GM18505 (cell line): ENCODE data around the gene ACTL10.

ENCODE experiments used
- ATAC-seq: cut with Tn5 transposase; IDR thresholded peaks from one replicate; pipeline ENCODE4 v1.9.1; 2021; ENCODE audit not compliant: unreplicated experiment
- POLR2A ChIP-seq: IDR thresholded peaks from 4 replicates; pipeline ENCODE4 v1.6.1; 2011; ENCODE audit warnings: borderline replicate concordance; ENCODE audit not compliant: insufficient read depth, insufficient read length; ENCODE audit errors: extremely low read depth

Gene ACTL10

DNA sequence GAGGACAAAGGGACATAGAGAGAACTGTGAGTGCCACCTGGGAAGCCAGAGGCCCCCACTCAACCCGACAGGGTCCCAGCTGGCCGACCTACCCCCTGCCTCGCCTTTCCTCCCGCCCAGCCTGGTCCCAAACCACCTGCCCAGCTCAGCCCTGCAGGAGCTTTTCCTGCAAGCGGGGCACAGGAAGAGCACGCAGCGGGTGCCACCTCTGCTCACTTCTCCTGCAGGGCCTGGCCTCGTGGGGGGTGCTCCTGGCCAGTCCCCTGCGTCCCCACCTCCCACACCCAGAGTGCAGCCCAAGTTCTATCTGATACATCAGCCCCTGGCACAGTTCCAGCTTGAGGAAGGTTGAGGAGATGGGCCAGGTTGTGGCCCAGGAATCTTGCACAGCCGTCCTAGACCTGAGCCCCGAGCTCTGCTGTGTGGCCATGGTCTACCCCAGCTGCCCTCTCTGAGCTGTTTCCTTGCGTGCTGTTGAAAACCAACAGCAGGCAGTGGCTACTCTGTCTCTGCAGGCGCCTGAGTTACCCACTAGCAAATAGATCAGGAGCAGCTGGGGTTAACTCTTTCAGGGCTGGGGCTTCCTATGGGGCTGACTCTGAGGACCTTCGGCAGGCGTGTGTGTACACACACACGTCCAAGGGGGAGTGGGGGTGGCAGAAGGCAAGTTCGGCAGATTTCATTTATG, 5.8 kb downstream of the ACTL10 start:
- no peak for TF ChIP-seq POLR2A
- no peak for ATAC-seq

DNA sequence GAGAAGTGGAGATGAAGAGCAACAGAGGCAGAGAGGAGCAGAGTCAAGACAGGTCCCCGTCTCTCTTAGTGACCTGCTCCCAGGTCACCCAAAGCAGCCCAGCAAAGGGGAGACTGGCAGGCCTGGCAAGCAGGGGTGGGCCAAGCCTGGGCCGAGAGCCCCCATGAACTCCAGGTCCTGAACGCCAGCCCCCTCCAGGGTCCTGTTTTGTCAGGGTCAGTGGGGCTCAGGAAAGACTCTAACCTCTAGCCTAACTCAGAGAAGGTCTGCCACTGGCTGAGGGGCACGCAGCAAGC, 6.3 kb downstream of the ACTL10 start:
- no peak for TF ChIP-seq POLR2A
- no peak for ATAC-seq

DNA sequence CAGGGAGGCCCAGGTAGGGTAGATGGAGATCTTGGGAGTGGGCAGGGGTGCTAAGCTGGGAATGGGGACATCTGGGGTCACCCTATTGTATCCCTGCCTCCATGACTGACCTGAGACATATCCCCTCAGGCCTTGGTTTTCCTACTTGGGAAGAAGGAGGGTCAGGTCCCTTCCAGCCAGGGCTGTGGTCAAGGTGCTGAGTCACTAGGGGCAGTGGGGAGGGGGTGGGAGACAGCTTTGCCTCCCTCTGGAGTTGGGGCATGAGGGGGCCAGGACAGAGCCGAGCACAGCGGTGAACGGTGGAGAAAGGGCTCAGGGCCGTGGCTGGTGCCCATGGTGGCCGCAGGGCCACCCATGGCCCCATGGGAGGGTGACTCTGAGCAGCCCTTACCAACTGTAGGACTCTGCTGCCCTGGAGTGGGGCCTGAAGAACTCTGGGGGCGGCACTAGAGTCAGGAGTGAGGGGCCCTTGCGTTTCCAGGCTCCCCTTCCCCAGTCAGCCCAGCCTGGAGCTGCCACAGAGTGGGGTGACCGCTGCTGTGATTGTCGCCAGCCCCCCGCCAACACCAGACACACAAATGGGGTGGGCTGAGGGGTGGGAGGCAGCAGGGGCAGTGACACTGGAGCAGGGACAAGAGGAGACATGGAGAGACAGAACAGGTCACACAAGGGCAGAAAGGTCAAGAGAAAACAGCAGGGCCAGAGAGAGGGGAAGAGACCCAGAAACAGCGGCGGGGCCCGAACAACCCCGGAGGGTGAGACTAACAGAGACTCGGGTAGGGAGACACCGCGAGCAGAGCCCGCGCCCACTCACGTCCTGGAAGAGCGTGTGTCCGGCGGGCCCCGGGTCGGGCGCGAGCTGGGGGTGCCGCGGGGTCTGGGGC, 6.9 kb downstream of the ACTL10 start:
- no peak for TF ChIP-seq POLR2A
- no peak for ATAC-seq

DNA sequence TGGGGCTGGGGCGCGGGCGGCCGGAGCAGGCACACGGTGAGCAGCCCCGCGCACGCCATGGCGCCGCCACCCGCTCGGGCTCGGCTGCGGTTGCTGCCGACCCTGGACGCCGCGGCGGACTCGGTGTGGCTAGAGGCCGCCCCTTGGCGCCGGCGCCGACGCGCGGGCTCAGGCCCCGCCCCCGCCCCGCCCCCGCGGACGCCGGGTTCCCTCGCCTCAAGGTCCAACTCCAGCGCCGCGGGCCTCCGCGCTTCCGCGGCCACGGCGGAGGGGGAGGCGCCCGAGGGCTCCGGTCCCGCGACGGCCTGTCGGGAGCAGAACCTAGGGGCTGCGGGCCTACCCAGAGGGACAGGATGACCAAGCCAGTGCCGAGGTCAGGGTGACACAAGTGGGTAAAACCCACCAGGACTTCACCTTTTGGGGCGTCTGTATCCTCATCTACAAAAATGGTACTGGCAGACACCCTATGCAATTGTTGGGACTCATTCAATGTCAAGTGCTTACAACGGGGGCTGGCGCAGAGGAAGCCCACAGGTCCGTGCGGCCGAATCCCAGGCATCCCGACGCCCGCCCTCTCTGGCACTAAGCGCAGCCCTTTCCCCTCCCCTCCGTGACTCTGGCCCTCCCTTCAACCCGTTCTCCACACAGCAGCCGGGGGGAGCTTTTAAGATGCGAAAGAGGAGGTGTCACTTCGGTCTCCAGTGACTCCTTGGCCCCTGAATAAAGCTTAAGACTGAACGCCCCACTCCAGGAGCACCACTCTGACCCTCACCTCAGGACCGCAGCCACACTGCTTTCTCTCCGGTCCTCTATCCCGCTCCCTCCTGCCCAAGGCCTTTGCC, 7.8 kb downstream of the ACTL10 start, which contains the start of gene NECAB3:
Gene NECAB3, minus strand, starts transcription at position 135 of the 842 bp plus-strand sequence. Its CDS starts 76 bp downstream, at position 59.
- ATAC-seq = peak; percentile 65
- TF ChIP-seq POLR2A = peak; percentile 60

DNA sequence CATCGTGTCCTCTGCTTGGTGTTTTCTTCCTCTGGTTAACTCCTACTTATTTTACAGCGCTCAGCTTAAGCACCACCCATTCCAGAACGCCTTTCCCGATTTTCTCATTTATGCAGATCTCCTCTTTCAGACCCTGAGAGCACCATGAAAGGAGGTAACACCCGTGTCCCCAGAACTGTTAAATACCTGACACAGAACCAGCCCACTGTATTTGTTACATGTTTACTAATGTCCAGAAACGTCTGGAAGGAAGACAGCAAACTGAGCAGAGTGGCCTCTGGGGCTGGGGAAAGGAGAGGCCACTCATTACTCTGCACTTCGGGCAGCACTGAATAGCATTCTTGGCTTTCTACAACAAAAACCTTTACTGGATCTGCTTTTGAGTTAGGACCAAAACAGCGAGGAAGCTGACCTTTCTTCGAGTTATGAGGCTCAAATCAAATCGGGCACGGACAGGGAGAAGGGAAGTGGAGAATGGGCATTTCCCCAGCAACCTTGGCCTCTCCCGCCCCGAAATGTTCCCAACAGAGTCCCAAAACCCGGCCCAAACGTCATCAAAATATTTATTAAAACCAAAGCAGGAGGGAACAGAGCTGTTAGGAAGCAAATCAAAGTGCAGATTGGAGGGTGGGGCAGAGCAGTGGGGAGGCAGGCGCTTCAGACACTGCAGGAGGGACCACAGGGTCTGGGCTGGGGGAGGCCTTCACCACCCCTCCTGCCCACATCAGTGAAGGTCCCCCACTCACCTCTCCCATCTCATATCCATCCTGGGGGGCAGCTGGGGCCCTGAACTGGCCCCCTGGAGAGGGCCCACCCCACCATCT, 8.6 kb downstream of the ACTL10 start:
- ATAC-seq = no peak
- no peak for TF ChIP-seq POLR2A

DNA sequence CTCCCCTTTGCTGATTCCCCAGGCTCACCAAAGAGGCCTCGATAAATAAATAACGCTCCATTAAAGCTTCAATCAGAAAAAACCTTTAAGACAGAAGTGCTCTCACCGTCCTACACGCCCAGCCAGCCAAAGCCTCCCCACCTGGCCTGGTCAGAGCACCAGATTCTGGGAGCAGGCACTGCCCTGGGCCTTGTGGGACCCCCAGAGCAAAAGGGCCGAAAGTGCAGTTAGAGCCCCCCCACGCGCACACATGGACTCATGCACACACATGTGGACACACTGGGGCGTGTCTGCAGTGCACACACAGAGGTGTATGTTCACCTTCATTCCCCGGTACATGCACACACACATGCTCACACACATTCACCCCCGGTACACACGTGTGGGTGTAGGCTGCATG, 9.4 kb downstream of the ACTL10 start:
- no peak for ATAC-seq
- no peak for TF ChIP-seq POLR2A

DNA sequence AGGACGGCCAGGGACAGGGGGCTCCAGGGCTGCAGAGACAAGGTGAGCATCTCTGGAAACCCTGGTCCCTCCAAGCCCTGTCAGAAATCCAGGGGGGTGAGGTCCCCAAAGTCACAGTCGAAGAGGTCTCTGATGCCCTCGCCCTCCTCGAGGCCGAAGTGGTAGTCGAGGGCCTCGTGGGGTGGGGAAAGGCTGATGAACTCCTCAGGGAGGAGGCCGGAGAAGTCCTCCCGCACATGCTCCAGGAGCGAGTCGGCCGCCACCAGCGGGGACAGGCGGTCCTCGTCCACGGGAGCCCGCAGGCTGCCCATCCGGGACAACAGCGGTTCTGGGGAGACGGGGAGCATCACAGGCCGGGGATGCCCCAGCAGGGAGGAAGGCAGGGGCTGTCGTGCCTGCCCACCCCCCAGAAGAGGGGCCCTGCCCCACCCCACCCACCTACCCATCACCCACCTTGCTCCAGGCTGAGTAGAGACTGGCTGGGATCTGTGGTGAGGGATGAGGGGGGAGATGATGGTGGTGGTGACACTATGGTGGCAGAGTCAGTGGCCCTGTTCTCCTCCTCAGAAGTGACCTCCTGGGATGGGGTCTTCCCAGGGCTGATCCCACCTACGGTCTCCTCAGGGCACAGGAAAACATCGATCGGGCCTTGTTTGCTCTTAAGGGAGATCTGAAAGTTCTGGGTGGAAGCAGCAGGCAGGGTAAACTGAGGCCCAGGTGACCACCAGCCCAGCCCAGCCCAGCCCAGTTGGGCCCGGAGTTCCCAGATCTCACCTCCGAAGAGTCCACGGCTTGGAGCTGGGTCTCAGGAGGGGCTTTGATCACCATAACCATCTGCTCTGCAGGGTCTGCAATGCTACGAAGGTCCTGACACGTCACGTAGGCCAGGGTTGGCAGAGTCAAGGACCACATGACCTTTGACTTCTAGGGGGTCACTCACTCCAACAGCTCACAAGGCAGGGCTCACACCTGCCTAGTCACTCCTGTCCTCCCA, 10.2 kb downstream of the ACTL10 start:
- ATAC-seq = no peak
- no peak for TF ChIP-seq POLR2A

DNA sequence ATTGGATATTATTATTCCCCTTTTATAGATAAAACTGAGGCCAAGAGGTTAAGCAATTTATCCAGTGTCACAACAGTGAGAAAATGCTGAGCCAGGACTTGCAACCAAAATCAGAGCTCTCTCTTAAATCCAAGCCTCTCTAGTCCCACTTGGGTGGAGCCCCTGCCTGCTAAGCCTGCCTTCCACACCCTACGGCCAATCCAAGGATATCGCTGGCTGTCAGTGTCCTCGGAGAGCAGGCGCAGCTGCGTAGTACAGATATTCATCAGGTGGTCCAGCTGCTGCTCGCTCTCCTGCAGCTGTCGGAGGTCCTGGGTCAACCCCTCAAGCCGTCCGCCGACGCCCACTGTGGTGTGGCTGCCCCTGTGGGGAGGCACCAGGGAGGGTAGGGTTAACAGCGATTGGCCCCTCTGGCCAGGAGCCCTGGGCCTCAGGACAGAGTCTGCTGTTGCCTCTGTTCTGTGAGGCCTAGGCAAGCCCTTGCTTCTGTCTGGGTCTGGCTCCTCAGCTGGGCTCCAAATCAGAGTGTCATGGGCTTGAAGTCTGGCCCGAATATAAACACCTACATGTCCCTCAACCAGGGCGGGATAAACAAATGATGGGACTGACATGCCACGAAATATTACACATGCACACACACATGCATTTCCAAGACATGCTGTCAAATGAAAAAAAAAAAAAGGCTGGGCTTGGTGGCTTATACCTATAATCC, 11.4 kb downstream of the ACTL10 start:
- ATAC-seq = no peak
- no peak for TF ChIP-seq POLR2A

DNA sequence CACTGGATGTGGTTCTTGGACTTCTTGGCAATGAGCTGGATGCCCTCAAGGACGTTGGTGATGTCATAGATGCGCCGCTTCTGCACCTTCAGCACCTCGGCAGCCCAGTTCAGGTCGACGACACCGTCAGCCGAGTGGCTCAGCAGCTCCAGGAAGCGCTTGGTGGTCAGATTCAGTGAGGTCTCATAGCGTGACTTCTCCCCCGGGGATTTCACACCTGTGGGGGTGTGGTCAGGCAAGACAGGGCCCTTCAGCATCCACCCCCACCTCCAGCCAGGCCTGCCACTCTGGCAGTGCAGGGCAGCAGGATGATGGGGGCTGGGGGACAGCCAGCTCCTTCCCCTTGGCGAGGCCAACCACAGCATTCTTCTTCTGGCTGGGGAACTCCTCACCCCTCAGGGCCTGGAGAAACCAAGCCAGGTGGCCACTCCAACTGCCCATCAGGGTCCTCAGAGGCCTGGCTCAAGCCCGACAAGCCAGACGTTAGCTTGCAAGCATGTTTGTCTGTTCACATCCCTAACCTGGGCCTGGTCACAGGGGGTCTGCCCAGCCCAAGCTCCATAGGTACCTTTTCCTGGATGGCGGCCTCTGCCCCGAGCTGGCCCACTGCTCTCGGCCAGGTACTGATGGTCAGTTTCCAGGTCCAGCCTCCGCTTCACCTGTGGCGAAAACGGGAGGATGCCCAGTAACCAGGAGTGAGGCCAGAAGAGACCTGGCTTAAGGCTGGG, 13.2 kb downstream of the ACTL10 start:
- peak; percentile 16 for TF ChIP-seq POLR2A
- ATAC-seq = peak; percentile 57

DNA sequence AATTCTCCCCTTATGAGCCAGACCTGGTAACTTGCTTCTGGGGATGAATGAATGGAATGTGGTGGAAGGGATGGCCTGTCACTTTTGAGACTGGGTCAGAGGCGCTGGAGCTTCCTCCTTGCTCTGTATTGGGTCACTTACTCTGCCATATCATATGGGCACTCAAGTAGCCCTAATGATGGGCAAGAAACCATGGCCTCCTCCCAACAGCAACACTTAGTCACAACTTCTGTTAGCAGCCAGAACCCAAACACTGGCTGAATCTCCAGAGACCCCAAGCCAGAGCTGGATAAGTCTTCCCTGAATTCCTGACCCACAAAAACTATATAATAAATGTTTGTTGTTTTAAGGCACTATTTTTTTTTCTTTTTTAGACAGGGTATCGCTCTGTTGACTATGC, 13.9 kb downstream of the ACTL10 start:
- no peak for TF ChIP-seq POLR2A
- no peak for ATAC-seq

DNA sequence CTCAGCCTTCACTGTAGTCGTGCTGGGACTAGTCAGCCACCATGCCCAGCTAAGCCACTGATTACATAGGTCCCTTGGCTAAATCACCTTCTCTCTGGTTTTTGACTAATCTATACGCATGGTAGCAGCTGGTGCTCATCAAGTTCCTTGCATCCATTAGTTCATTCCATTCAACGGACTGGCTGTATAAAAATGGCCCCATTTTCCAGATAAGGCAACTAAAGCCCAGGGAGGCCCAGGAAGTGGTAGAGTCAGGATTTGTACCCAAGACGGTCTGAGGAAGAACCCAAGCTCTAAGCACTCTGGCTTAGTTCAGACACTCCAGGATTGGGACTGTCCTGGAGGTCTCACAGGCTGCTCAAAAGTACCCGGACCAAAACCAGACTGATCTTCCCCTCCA, 14.5 kb downstream of the ACTL10 start:
- no peak for ATAC-seq
- no peak for TF ChIP-seq POLR2A

DNA sequence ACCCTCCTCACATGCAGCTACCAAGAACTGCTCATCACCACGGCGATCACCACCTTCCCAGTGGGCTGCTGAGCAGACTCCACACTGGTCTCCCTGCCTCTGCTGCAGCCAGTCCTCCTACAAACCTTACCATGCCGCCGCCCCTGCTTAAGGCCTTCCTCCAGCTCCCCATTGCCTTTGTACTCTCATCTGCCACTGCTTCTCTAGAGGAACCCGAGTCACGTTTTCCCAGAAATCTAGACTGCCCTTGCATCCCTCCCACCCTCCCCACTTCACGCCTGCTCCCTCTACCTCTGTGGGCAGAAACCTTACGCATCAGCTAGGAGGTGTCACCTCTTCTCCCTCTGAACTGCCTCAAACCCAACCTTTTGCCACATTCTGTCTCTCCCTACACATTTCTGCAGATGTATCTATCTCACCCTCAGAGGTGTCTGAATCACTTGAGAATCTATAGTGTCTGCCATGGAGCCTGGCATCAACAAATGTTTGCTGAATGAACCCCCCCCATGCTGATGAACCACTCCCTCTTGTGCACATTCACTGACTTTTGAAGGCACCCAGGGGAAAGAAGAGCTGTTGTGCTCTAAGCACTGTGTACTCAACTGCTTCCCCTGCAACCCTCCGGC, 15.1 kb downstream of the ACTL10 start:
- no peak for TF ChIP-seq POLR2A
- ATAC-seq = no peak
